GM21367 (cell line): ENCODE results near the gene AEN.

Experiments used
- ATAC-seq: cut with Tn5 transposase; IDR thresholded peaks from one replicate; pipeline ENCODE4 v1.9.1; 2021; ENCODE audit not compliant: unreplicated experiment

Gene AEN

DNA sequence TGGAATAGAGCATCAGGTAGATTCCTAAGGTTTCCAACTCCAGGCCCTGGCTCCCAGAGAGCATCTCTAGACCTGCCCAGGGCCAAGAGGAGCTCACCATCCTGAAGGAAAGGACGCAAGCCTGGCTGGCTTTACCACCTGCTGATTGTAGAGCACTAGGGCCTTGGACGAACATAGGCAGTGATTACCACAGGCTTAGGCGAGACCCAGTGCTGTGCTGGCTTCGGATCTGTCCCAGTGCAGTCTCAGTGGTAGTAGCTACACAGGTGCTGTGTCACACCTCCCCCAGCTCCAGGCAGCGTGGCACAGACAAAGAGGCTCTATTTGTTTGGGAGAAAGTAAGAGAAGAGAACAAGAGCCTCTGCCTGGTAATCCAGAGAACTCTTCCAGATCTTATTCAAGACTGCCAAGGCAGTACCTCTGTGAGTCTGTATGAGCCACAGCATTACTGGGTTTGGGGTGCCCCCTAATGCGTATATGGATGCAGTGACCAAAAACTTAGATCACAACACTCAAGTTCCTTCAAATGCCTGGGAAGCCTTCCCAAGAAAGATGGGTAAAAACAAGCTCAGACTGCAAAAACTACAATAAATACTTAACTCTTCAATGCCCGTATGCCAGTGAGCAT is 43.1 kb downstream of the AEN start:
- ATAC-seq, result no peak

DNA sequence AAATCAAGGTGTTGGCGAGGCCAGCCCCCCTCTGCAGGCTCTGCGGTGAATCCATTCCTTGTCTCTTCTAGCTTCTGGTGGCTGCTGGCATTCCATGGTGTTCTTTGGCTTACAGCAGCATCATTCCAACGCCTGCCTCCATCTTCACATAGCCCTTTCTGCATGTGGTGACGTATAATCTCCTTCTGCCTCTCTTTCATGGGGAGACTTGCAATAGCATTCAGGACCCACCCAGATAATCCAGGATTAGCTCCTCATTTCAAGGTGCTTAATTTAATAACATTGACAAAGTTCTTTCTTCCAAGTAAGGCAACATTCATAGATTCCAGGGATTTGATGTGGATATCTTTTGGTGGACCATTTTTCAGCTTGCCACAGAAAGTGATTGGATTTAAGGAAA is 53.5 kb downstream of the AEN start:
- no peak for ATAC-seq

DNA sequence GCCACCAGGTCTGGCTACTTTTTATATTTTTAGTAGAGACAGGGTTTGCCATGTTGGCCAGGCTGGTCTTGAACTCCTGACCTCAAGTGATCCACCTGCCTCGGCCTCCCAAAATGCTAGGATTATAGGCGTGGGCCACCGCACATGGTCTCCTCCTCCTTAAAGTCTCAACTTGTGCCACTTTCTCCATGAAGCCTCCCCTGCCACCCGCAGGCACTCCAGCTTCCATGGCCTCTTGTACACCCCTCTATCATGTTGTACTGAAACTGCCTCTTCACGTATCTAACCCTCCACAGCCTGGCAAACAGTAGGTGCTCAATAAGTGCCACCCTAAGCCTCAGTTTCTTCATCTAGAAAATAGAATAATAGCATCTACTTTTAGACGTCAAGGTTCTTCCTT is 57.6 kb downstream of the AEN start:
- ATAC-seq, result no peak

DNA sequence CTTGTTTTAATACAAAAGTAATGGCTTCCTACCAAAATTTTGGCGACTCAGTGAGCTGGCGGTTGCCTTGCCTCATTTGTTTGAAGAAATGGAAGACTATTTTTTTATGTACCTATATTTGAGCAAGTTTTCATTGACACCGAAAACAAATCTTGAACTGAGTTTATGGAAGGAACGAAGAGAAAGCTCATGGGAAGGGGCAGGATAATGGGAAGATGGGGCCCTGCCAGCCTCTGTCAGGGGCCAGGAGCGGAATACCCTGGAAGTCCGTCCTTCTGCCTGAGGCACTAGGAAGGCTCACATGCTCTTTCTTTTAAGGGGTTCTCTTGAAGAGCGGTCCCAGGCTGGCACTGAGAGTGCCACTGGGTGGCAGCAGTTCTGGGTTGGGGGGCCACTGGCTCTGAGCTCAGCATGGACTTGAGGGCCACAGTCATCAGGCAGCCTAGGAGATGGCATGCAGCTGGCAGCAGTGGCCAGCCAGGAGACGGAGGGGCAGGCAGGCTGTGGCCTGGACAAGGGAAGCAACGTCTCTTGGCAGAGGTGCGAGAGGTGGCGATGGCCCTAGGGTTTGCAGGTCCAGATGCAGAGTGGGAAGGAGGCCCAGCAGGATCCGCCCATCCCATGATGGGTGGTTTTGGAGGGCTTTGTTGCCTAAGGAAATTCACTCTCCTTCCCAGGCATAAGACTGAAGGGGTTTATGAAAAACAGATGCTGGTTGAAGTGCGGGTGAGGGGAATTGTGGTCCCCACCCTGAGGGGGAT is 59.3 kb downstream of the AEN start:
- no peak for ATAC-seq

DNA sequence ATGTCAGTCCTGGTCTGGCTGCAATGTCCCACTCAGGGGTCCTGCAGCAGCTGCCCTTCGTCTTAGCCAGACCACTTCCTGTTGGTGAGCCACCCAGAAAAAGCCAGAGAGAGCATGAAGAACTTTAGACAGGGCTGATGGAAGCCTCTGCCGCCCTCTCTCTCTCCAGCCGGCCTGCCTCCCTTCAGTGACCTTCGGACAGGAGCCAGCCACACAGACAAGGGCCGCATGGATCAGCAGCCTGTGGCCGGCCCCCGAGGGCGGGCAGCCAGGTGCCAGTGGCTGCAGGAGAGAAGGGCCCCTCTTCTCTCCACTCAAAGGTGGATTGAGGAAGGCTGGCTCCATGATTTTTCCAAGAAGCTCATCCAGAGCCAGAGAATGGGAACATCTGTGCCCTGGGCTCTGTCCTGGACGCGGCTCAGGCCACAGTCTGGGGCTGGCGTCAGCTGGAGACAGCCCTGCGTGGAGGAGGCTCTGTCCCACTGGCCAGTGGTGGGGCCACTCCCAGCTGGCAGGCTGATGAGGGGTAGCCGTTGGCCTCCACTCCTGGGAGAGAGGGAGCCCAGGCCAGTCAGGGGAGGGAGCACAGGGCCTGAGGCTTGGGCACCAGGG is 60.6 kb downstream of the AEN start:
- ATAC-seq, result no peak
